GM10266 (cell line): ENCODE results near the gene GYPC.
"Not testable (repeated sequence)": the region's sequence is repeated elsewhere in the genome, so short reads cannot be mapped to it uniquely, and the experiment has no call there.

ENCODE experiments used
- DNase-seq: peaks from one replicate; pipeline ENCODE4 v3.0.0; 2012; ENCODE audit errors: extremely low spot score
- CTCF ChIP-seq: IDR thresholded peaks from 2 replicates; pipeline ENCODE4 v1.5.1; 2012; ENCODE audit warnings: mild to moderate bottlenecking, low read depth; ENCODE audit not compliant: control insufficient read depth, insufficient read depth; ENCODE audit errors: missing control alignments

GYPC gene

GRCh38 chr2:126679094-126679713 lies 23.2 kb downstream of the GYPC start:
- DNase-seq, result no peak
- TF ChIP-seq CTCF, result no peak

GRCh38 chr2:126681505-126681904 lies 25.5 kb downstream of the GYPC start:
- no peak for DNase-seq
- TF ChIP-seq CTCF, result no peak

GRCh38 chr2:126685629-126686028 lies 29.7 kb downstream of the GYPC start:
- no peak for DNase-seq
- no peak for TF ChIP-seq CTCF

GRCh38 chr2:126686286-126686685 lies 30.3 kb downstream of the GYPC start:
- no peak for TF ChIP-seq CTCF
- no peak for DNase-seq

GRCh38 chr2:126686841-126687485 lies 31.0 kb downstream of the GYPC start:
- DNase-seq, result no peak
- TF ChIP-seq CTCF, result no peak

- no peak for DNase-seq
- no peak for TF ChIP-seq CTCF
Observed at GRCh38 chr2:126687503-126687902, 31.5 kb downstream of the GYPC start.

GRCh38 chr2:126688594-126688993 lies 32.6 kb downstream of the GYPC start:
- not testable (repeated sequence) for DNase-seq

GRCh38 chr2:126692241-126692640 lies 36.3 kb downstream of the GYPC start:
- not testable (repeated sequence) for DNase-seq

- DNase-seq, result not testable (repeated sequence)
Observed at GRCh38 chr2:126692934-126693592, 37.1 kb downstream of the GYPC start.
